ENCODE data around the gene KIF6.

DNA sequence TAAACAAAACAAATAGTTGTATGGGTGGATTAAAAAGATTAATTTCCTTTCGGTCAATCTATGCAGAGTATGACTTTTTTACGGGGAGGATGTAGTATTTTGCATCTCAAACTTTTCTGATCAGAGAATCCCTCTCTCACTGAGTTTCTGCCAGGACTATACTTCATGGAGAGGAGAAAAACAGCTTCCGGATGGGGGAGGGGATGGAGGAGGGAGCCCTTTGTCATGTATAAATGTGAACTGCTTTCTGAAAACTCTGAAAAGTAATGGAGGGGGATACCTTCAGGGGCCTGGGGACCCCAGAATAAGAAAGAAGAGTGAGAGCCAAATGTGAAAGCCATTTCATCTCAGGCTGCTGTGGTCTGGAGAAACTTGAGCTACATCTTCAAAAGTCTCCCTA lies 229.6 kb downstream of the KIF6 start:
- no peak for TF ChIP-seq POLR2AphosphoS5 (IDR thresholded peaks at IDR 0.05; ENCODE audit: insufficient read depth in 1 of 2, low read depth in 1 of 2)
- TF ChIP-seq, protein P1, sequence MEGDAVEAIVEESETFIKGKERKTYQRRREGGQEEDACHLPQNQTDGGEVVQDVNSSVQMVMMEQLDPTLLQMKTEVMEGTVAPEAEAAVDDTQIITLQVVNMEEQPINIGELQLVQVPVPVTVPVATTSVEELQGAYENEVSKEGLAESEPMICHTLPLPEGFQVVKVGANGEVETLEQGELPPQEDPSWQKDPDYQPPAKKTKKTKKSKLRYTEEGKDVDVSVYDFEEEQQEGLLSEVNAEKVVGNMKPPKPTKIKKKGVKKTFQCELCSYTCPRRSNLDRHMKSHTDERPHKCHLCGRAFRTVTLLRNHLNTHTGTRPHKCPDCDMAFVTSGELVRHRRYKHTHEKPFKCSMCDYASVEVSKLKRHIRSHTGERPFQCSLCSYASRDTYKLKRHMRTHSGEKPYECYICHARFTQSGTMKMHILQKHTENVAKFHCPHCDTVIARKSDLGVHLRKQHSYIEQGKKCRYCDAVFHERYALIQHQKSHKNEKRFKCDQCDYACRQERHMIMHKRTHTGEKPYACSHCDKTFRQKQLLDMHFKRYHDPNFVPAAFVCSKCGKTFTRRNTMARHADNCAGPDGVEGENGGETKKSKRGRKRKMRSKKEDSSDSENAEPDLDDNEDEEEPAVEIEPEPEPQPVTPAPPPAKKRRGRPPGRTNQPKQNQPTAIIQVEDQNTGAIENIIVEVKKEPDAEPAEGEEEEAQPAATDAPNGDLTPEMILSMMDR (IDR thresholded peaks at IDR 0.05), result no peak
- no peak for TF ChIP-seq POLR2A (IDR thresholded peaks at IDR 0.05)
